ENCODE results near the gene SLC10A7. TPM values are rescaled to one million over a fixed set of nuclear protein-coding genes. Genes with fewer than 3 reads are reported as not detected.

Gene SLC10A7
- total RNA-seq, 2 experiments from 2014 or later: 8.7 to 9.9 TPM

DNA sequence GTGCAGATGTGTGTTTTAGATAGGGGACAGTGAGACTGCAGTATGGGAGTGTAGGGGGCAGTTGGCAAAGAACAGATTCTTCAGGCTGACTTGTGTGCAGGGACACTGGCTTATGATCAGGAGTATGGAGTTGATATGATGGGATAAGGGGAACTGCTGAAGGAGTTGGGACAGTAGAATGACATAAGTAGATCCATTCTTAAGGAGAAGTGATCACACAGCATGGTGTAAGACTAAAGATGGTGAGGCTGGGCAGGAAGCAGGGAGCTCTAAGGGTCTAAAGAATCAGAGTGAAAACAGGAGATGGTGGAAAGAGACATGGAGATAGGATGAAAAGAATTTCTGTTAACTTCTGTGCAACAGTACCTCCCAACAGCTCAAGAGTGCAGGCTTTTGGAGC is 236.7 kb downstream of the SLC10A7 start:
- no peaks in the 10 kb centered on the region for H3K4me1 Mint-ChIP-seq (ENCODE audit: low read depth)
- no peaks in the 10 kb centered on the region for H3K36me3 ChIP-seq (ENCODE audit: insufficient read depth, low read length)
- POLR2A ChIA-PET: no interaction called here
- H3K27me3 Mint-ChIP-seq: no peaks in the 10 kb centered on the region
- CTCF ChIA-PET: no interaction called here
- peaks cover 24% of the 10 kb centered on the region for H3K36me3 Mint-ChIP-seq (ENCODE audit: low read depth)
- H3K27me3 ChIP-seq (ENCODE audit: control insufficient read depth in 1 of 2, insufficient read depth in 2 of 2, low read length in 2 of 2): no peaks in the 10 kb centered on the region
- DNase-seq (no peak), ATAC-seq (ENCODE audit: poor library complexity) (no peak)
- H3K9me3 Mint-ChIP-seq: no peaks in the 10 kb centered on the region
- H3K27ac ChIP-seq (ENCODE audit: low read depth in 1 of 2, low read length in 2 of 2): no peak overlapping the region
- H3K4me1 ChIP-seq (ENCODE audit: insufficient read depth, low read length): no peaks in the 10 kb centered on the region
- no peaks in the 10 kb centered on the region for H3K9me3 ChIP-seq (ENCODE audit: control insufficient read depth in 1 of 2, insufficient read depth in 1 of 2, low read length in 2 of 2)
- H3K27ac Mint-ChIP-seq: no peak overlapping the region
- H3K4me3 ChIP-seq (ENCODE audit: low read length): no peak overlapping the region
- TF ChIP-seq, protein P1, sequence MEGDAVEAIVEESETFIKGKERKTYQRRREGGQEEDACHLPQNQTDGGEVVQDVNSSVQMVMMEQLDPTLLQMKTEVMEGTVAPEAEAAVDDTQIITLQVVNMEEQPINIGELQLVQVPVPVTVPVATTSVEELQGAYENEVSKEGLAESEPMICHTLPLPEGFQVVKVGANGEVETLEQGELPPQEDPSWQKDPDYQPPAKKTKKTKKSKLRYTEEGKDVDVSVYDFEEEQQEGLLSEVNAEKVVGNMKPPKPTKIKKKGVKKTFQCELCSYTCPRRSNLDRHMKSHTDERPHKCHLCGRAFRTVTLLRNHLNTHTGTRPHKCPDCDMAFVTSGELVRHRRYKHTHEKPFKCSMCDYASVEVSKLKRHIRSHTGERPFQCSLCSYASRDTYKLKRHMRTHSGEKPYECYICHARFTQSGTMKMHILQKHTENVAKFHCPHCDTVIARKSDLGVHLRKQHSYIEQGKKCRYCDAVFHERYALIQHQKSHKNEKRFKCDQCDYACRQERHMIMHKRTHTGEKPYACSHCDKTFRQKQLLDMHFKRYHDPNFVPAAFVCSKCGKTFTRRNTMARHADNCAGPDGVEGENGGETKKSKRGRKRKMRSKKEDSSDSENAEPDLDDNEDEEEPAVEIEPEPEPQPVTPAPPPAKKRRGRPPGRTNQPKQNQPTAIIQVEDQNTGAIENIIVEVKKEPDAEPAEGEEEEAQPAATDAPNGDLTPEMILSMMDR (IDR thresholded peaks at IDR 0.05): no peak
- intact Hi-C loops (cut with DNase I, micrococcal nuclease): no loop called here
- no peak overlapping the region for H3K4me3 Mint-ChIP-seq

GRCh38 chr4:146283758-146284651 is 237.7 kb downstream of the SLC10A7 start:
- Mint-ChIP-seq H3K36me3 (ENCODE audit: low read depth) (peaks cover 26% of the 10 kb centered on the region), H3K4me3 (no peak overlapping the region), H3K4me1 (ENCODE audit: low read depth) (no peaks in the 10 kb centered on the region), H3K27ac (no peak overlapping the region), H3K27me3 (no peaks in the 10 kb centered on the region), H3K9me3 (no peaks in the 10 kb centered on the region)
- no peak overlapping the region for H3K27ac ChIP-seq (ENCODE audit: low read depth in 1 of 2, low read length in 2 of 2)
- H3K4me1 ChIP-seq (ENCODE audit: insufficient read depth, low read length): no peaks in the 10 kb centered on the region
- no peaks in the 10 kb centered on the region for H3K27me3 ChIP-seq (ENCODE audit: control insufficient read depth in 1 of 2, insufficient read depth in 2 of 2, low read length in 2 of 2)
- ChIA-PET CTCF (no interaction called here), POLR2A (no interaction called here)
- H3K4me3 ChIP-seq (ENCODE audit: low read length): no peak overlapping the region
- H3K36me3 ChIP-seq (ENCODE audit: insufficient read depth, low read length): peaks cover 4% of the 10 kb centered on the region
- intact Hi-C loops (cut with DNase I, micrococcal nuclease): no loop called here
- TF ChIP-seq, protein P1 (IDR thresholded peaks at IDR 0.05): no peak
- DNase-seq (no peak), ATAC-seq (ENCODE audit: poor library complexity) (no peak)
- no peaks in the 10 kb centered on the region for H3K9me3 ChIP-seq (ENCODE audit: control insufficient read depth in 1 of 2, insufficient read depth in 1 of 2, low read length in 2 of 2)

DNA sequence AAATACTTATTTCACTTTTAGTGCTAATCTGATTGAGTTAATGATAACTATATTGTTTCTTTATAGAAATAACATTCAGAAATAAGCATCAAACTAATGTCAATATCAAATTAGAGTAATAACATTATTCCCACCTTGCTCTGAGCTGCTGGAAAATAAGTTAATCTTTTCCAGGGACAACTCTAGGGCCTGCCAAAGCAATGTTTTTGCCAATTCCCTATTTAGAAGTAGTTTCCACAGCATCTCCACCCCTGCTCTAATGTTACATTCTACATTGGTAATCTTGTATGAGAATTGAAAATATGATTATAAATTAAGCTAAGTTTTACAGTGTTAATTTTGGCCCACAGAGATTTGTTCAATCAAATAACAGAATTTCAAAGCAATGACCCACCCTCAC is 239.1 kb downstream of the SLC10A7 start:
- intact Hi-C loops (cut with DNase I, micrococcal nuclease): no loop called here
- TF ChIP-seq, protein P1 (IDR thresholded peaks at IDR 0.05): no peak
- no peak for DNase-seq
- ATAC-seq (ENCODE audit: poor library complexity): no peak
- no peaks in the 10 kb centered on the region for H3K9me3 ChIP-seq (ENCODE audit: control insufficient read depth in 1 of 2, insufficient read depth in 1 of 2, low read length in 2 of 2)
- POLR2A ChIA-PET: interaction anchor here (0.6 kb wide), 1 partner anchor 8 kb away, joined by 3 read pairs; no protein-coding TSS in a partner anchor
- peaks cover 19% of the 10 kb centered on the region for H3K36me3 Mint-ChIP-seq (ENCODE audit: low read depth)
- H3K4me1 Mint-ChIP-seq (ENCODE audit: low read depth): no peaks in the 10 kb centered on the region
- no peak overlapping the region for H3K27ac Mint-ChIP-seq
- H3K27me3 Mint-ChIP-seq: no peaks in the 10 kb centered on the region
- H3K9me3 Mint-ChIP-seq: no peaks in the 10 kb centered on the region
- no peak overlapping the region for H3K27ac ChIP-seq (ENCODE audit: low read depth in 1 of 2, low read length in 2 of 2)
- CTCF ChIA-PET: no interaction called here
- peaks cover 4% of the 10 kb centered on the region for H3K36me3 ChIP-seq (ENCODE audit: insufficient read depth, low read length)
- no peaks in the 10 kb centered on the region for H3K27me3 ChIP-seq (ENCODE audit: control insufficient read depth in 1 of 2, insufficient read depth in 2 of 2, low read length in 2 of 2)
- H3K4me1 ChIP-seq (ENCODE audit: insufficient read depth, low read length): no peaks in the 10 kb centered on the region
- no peak overlapping the region for H3K4me3 ChIP-seq (ENCODE audit: low read length)
- H3K4me3 Mint-ChIP-seq: no peak overlapping the region

All from CD4-positive, alpha-beta T cell (primary cell).